ENCODE measurements around the gene EPHX1.

- TF ChIP-seq CTCF (IDR thresholded peaks at IDR 0.05; ENCODE audit: low read depth, low read length) = no peak
- no peak for TF ChIP-seq POLR2A (IDR thresholded peaks at IDR 0.05; ENCODE audit: extremely low read depth, insufficient read length)
These were observed 79.1 kb downstream of the EPHX1 start, which contains the start of gene LEFTY1 for GRCh38 chr1:225888898-225889601.

Measured in NB4 (cell line).